LNCAP (cell line): ENCODE results near the gene LEP.

Source experiments
- CTCF ChIP-seq: fragments of 450-650 bp; IDR thresholded peaks from 2 replicates; pipeline ENCODE4 v1.5.1; 2017; ENCODE audit warnings: mild to moderate bottlenecking

LEP gene

GRCh38 chr7:128227271-128227670 is 13.8 kb upstream of the LEP start:
- no peak for TF ChIP-seq CTCF

- no peak for TF ChIP-seq CTCF
Measured at GRCh38 chr7:128231021-128231420, 10.1 kb upstream of the LEP start.

GRCh38 chr7:128231677-128232076 is 9.4 kb upstream of the LEP start:
- no peak for TF ChIP-seq CTCF

- TF ChIP-seq CTCF = no peak
Measured at GRCh38 chr7:128233471-128233870, 7.6 kb upstream of the LEP start.

GRCh38 chr7:128234476-128235026 is 6.5 kb upstream of the LEP start:
- TF ChIP-seq CTCF = no peak

- no peak for TF ChIP-seq CTCF
Measured at GRCh38 chr7:128235471-128235870, 5.6 kb upstream of the LEP start.

- no peak for TF ChIP-seq CTCF
Measured at GRCh38 chr7:128236924-128237586, 4.0 kb upstream of the LEP start.

- no peak for TF ChIP-seq CTCF
Measured at GRCh38 chr7:128242661-128243060, 1.6 kb downstream of the LEP start.
